DMS114 treated with DMSO at 0.1 percent for 48 hours (cell line): ENCODE results near the gene GLRB.
"Not testable (repeated sequence)": the region's sequence is repeated elsewhere in the genome, so short reads cannot be mapped to it uniquely, and the experiment has no call there.

Source experiments
- DNase-seq: peaks from one replicate; lab custom pipeline; 2025; ENCODE audit not compliant: unreplicated experiment; lab: John Stamatoyannopoulos, UW

Gene GLRB

DNA sequence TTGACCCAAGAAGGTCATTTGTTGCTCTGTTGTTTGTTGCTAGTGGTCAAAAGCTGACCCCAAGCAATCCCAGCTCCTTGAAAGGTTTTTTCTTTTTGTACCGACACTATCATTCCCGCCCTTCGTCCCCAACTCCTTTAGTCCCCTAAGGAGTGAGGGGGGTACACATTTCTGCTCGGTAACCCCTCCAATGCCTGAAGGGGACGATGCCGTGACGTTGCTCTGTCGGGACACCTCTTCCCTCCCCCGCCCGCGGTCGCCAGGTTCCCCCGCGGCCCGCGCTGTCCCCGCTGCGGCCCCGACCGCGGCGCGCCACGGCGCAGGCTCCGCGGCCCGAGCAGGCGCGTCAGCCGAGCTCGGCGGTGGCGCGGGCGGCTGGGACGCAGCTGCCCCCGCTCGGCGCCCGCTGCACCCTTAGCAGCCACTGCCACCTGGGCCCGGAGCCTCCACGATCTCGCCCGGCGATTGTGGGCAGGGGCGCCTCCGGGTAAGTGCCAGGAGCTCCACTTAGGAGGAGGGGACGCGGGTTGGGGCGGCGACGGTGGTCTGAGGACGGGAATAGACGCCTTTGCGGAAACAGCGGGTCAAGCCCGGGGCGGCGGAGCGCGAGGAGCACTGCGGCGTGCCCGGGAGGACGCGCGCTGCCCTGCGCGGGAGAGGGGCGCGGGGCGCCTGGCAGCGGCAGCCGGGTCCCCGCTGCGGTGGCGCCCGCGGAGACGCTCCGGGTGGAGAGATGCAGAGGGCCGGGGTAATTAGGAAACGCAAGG lies at the start of gene GLRB:
Gene GLRB (plus strand): TSS at position 340 of the 767 bp plus-strand sequence. CDS start 1,875 bp downstream, outside the sequence.
- DNase-seq, result no peak

DNA sequence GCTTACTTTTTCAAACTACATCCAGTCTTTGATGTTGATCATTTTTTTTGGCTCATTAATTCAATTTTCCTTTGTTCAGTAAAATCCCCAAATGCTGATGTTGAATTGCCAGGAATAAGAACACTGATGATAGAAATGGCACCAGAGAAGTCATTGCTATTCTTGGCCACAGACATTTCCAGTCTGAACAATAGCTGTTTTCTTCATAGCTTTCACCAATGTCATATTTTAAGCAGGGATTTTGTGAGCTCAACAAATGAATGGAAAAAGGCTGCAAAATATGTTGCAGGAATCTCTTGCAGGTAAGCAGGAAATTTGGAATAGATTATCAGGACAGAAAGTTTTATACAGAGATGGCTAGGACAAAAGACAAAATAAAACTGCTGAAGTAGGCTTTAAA lies 40.5 kb upstream of the GLRB start:
- DNase-seq, result no peak

DNA sequence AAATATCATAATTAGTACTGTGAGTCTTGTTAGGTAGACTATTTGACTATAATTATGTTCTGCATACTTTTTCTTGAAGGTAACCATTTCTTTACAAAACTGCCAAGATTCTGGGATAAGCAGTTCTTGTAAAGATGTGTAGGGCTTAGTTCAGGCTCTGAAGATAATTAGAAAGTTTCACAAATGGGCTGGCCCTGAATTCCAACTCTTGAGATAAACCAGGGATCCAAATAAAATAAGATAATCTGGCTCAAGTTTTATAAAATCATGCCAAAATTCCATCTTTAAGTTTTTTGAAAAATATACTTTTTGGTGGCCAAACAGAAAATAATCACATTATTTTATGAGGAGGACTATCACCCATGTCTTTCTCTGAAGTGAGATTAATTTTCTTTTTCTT lies 35.5 kb upstream of the GLRB start:
- no peak for DNase-seq

DNA sequence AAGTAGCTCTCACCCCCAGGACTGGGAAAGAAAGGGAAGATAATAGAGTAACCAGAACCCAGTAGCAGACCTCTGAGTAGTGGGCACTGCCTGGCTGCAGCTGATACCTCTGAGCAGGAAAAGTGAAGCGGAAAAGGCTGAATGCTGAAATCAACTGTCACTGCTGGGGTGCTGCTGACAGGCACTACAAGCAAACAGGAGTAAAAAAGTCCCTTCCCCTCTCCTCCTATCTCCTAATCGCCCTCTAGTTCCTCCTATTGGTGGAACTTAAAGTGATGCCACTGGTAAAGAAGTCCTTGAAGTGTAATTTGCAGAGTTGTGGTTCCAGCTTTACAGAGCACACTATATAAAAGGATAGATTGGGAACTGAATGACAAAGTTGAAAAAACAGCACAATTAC lies 32.8 kb upstream of the GLRB start:
- no peak for DNase-seq

DNA sequence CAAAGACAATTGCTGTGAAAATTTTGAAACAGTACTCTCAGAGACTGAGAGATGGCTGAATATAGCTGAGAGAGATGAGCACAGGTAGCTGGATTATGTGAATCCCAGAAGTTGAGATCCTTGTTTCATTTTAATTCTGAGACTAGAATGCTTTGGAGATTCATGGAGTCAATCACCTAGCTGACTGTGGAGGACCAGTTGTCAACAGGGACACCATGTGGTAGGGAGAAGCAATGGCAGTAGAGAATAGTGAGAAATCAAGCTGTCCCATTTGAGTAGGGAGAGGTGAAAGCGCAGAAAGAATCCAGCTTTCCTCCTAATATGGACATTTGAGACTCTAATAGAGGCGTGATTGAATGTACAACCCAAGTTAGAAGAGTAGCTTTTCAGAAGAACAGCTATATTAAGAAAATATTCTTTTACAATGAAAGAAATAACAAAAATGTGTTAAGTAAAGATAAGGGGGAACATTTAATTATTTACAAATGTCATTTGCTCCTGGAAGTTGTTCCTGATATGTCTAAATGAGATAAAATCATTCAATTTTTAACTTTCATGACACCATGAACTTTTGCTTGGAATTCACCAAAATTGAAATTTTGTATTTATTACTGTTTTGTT lies 30.3 kb upstream of the GLRB start:
- peak; percentile 9 for DNase-seq

DNA sequence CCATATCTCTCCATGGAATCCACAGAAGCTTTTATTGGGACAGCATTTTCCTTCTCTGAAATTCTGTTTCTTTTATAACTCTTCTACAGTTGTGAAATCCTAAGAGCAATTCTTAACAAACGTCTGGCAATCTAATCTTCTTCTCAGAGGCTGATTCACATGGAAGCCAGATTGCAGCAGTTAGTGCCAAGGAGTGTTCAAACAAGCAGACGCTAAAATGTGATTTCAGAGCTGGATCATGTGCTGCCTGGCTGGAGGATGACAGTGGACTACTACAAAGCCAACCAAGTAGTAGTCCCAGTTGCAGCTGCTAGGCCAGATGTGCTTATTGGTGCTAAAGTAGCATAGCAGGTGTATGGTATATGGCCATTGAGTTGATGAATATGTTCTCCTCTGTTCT lies 27.7 kb upstream of the GLRB start:
- no peak for DNase-seq

DNA sequence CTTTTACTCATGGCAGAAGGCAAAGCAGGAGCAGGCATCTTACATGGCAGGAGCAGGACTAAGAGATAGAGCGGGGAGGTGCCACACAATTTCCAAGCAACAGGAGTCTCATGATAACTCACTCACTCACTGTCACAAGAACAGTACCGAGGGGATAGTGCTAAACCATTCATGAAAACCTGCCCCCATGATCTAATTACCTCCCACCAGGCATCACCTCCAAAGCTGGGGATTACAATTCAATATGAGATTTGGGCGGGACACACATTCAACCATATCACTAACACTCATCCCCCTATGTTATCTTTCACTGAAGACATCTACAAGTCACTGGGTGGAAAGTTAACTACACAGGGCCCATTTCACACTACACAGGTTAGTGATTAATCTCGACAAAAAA lies 25.4 kb upstream of the GLRB start:
- DNase-seq, result no peak

DNA sequence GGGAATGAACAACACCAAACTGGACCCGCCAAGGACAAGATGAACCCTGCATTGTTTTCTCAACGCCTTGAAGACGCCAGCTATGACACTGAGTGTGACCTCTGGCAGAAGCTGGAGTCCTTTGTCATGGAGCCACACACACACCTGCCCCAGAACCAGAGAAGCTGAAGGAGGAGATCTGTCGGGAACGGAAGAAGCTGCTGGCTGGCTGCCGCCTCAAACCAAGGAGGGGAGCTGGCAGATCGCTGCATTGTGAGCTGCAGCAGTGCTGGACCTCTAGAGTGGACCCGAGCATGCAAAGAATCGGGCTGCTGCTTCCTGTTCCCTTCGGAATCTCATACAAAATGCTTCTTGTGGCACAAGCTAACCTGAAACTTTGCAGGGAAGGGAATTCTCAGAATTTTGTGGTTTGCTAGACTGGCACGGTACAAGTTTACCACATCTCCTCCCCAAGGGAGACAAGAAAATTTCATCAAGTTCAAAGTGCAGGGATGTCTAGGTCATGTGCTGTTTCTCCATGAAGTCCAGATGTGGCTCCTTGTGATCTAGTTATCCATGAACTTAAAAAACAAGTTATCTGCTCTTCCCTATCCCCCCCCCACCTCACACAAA lies 23.4 kb upstream of the GLRB start:
- DNase-seq, result no peak

DNA sequence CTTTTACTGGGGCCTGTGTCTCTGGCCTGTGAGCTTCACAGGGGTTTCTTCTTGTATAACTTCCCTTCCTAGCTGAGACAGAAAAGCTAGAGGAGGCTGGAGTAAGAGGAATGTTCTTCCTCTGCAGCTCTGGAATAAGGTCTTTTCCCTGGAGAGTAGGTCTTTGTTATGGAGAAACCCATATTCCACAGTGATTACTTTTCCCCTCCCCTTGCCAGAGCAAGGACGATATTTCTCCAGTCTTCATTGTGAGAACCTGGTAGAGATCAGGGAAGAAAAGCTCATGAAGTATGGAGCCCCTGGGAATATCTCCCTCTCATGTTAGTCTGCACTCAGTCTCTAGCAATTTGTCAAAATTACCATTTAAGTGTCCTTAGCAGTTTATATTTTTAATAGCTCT lies 18.7 kb upstream of the GLRB start:
- no peak for DNase-seq

DNA sequence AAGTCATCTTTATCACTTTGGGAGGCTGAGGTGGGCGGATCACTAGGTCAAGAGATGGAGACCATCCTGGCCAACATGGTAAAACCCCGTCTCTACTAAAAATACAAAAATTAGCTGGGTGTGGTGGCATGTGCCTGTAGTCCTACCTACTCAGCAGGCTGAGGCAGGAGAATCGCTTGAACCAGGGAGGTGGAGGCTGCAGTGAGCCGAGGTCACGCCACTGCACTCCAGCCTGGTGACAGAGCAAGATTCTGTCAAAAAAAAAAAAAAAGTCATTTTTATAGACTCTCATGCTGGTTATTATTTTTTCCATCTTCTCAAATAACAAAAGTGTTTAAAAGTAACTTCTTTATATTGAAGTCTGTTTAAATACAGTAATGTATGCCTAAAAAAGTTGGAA lies 17.1 kb upstream of the GLRB start:
- not testable (repeated sequence) for DNase-seq

DNA sequence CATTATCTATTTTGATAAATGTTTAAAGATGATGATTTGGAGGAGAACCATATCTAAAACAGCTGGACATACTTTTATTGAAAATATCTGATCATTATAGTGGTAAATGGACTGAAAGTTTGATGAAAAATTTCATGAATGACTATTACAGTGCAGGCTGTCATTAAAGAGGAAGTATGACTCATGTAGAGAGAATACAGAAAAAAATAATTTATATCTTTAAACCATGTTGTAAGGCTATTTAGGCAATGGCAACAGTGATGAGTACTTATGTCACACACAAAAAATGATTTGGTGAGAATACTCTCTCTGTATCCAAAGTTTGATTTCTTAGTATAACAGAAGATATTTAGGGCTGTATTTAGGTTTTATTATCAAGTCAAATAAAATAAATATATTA lies 3.9 kb upstream of the GLRB start:
- DNase-seq, result no peak

DNA sequence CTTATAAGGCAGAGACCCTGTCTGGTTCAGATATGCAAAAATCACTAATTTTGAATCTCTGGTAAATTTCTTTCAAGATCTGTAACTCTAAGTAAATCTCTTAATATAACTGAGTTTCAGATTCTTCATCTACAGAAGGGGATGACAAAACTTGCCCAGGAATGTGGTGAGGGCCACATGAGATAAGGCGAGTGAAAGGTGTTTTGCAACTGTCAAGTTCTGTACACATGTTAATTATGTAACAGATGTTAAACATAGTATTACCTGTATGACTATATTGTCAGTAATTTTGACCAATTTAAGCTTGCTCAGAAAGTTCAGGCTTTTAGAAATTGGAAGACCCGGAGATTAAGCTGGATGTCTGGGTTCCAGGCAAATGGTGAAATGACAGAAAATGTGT lies 549 bp upstream of the GLRB start:
- no peak for DNase-seq

DNA sequence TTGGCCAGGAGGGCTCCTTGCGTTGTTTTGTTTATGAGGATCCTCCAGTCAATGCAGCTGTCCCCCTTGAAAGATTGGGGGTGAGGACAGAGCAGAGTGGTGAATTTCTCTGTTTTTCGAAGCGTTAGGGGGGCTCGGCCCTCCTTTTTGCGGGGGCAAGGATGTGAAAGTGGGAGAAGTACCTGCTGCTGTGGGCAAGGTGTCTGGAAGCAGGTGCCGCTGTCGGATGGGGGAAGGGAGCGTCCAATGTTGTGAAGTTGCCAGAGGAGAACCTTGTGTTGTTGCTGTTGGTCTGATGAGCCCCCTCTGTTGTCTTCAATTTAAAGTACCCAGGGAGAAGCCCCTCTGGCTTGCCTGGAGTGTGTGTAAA lies 613 bp downstream of the GLRB start:
- DNase-seq, result no peak

DNA sequence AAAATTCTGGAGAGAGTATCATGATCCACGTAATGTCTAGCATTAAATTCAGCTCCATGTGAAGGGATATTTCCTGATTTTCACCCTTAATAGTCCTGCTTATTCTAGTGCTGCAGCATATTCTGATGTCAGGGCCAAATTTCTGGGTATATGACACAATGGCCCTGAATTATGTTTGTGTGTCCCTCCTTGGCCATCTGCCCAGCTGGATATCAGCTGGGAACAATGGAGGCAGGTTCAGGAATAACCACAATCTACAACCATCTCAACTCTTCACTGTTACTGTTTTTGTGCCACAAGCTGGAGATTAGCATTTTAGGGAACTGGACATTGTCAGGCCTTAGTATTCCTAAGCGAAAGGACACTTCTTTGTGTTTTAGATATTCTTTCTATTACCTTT lies 3.5 kb downstream of the GLRB start:
- no peak for DNase-seq

DNA sequence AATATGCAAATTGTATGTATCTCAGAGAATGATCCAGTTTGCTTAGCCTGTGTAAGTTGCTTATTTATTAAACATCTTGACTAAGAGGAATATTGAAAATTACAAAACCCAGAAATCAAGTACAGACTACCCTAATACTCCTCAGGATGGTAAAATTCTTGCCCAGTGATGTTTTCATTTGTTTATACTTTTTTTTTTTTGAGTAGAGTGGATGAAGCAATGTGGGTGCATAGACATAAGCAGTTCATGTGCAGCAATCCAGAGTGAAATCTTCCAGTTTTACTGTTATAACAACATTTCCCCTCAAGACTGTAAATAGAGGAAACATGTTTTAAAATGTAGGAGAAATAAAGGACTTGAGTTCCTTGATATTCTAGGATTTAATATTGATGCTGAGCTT lies 4.7 kb downstream of the GLRB start:
- DNase-seq, result no peak

DNA sequence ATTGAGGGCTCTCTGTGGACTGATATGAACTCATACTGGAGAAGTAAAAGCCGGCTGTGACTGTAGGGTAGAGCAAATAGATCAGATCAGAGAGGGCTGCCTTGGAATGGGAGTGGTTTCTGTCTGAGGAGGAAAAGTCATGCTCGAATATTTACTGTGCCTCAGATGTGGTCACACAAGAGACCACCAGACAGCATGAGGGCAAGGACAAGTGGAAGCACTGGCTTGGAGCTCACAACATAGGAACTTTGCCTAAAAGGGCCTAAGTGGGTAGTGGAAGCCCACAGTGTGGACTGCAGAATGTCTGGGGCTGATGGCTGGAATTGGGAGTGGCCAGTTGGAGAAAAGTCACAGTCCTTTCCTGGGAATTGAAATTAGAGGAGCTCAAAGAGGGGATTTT lies 19.8 kb downstream of the GLRB start:
- no peak for DNase-seq

DNA sequence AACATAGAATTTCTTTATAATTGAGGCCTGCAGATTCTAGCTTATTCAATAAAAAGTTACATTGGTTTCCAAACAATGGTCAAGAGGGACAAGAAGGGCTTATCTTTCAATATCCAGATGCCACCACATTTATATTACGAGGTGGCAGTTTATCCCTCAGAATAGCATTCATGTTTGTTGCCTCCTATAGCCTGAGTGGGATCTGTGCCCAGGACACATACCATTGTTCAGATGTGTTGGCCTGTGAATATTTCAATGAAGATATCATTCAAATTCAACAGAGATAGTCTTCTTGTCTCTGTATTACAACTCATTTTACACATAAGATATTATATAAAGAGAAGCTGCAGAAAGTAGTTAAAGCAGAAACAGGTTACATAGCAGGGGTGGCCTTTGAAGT lies 20.5 kb downstream of the GLRB start:
- DNase-seq, result no peak

DNA sequence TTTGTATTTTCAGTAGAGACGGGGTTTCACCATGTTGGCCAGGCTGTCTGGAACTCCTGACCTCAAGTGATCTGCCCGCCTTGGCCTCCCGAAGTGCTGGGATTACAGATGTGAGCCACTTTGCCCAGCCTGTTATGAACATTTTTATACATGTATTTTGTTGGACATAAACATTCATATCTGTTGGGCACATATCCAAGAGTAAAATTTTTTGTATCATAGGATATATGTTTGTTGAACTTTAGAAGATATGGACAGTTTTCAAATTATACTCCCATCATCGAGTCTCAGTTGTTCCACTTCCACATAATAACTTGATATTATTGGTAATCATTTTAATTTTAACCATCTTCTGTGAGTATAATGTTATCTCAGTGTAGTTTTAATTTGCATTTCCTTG lies 23.6 kb downstream of the GLRB start:
- DNase-seq, result no peak

DNA sequence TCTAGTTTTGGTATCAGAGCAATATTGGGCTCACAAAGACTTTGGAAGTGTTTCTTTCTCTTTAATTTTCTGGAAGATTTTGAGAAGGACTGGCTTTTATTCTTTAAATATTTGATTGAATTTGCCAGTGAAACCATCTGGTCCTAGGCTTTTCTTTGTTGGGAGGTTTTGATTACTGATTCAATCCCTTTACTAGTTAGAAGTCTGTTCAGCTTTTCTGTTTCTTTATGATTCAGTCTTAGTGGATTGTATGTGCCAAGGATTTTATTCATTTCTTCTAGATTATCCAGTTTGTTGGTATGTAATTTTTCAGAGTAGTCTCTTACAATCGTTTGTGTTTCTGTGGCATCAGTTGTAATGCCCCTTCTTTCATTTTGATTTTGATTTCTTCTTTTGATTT lies 28.6 kb downstream of the GLRB start:
- no peak for DNase-seq

DNA sequence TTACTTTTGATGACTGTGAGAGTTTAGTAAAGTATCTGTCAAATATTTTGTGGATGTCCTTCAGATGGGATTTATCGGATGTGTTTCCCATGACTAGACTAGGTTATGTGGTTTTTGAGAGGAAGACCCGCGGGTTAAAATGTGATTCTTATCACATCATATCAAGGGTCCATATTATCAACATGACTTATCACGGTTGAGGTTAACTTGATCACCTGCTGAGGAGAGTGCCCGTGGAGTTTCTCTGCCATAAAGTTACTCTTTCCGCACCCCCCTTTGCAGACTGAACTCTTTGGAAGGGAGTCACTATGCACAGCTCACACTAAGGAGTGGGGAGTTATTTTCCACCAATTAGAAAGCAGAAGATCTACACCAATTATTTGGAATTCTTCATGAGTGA lies 38.7 kb downstream of the GLRB start:
- no peak for DNase-seq

DNA sequence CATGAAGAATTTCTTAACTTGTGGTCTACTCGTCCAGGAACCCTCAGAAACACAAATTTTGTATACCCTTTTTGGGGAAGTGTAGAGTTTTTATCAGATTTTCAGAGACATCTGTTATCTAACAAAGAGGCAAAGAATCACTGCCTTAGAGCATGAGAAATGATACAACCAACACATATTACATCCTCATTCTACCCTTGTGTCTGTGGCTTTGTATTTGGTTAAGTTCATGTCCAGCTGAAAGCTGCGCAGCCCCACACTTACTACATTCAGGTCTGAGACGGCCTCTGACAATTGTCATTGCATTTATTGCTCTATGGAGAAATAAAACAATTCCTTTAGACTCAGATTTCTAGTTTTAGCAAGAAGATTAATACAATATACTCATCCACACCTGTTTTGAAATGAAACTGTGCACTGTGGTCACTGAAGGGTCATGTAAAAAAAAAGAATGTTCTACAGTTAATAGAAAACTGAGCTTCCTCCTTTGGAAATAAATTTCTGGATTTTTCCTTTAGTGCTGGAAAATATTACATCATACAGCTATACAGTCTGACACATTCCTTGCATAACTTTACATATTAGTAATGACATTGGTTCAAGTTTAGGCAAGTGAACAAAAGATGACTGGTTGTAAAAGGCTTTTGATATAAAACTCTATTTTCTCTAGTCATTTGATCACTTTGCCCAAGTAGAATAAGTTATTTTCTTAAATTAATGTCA lies 39.8 kb downstream of the GLRB start:
- no peak for DNase-seq

DNA sequence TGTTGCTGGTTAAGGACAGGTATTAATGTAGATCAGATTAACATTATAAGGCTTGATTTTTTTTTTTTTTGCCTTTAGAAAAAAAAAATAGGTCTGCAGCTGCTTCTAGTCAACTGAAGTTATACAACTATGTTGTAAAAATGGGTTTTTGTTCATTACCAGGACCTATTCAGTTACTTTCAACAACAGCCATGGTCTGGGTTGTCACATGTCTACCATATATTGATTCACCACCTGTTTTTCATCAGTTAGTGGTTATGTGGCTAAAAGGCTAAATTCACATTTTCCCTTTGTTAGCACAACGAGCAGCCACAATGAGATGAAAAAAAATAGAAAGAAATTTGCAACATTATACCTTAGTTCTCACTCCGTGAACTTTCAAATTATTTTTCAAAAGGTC lies 45.5 kb downstream of the GLRB start:
- DNase-seq, result no peak
